DMS53 treated with DMSO at 0.1 percent for 48 hours (cell line): ENCODE measurements around the gene DHRS9.
"Not testable (repeated sequence)": the region's sequence is repeated elsewhere in the genome, so short reads cannot be mapped to it uniquely, and the experiment has no call there.

Experiments used
- DNase-seq: peaks from one replicate; lab custom pipeline; 2025; ENCODE audit not compliant: unreplicated experiment; lab: John Stamatoyannopoulos, UW

DHRS9 gene

DNA sequence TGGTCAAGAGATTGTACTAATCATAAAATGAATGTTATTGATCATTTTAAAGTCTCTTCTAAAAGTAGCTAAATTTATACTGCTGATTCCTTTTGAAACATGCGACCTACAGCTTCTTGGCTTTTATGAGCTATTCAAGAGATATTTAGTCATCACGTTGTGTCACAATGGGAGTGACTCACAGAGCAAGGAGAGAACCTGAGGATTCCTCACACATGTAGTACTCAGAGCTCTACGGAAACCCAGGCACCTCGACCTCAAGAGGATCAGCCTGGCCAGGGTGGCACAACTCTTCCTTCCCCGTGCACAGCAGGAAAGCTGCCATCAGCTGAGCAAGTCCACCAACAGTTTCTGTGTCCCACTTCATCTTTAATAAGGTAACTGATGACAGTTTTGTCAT, at the start of gene DHRS9:
Gene DHRS9 (plus strand): TSS at position 223 of the 400 bp plus-strand sequence. CDS start 12,019 bp downstream, outside the sequence.
- DNase-seq: no peak

DNA sequence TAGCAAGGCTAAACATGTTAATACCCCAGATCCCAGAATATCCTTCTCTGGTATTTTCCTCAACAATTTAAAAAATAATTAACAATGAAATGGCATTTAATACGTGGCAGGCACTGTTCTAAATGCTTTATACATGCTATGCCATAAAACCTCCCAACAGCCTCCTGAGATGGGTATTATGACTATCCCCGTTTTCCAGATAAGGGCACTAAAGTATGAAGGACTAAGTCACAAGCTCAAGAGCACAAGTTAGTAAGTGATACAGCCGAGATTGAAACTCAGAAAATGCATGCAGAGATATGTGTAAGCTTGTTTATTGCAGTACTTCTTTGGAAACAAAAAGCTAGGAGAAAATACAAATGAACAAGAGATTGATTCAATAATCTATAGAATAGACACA, 46.2 kb upstream of the DHRS9 start:
- no peak for DNase-seq

DNA sequence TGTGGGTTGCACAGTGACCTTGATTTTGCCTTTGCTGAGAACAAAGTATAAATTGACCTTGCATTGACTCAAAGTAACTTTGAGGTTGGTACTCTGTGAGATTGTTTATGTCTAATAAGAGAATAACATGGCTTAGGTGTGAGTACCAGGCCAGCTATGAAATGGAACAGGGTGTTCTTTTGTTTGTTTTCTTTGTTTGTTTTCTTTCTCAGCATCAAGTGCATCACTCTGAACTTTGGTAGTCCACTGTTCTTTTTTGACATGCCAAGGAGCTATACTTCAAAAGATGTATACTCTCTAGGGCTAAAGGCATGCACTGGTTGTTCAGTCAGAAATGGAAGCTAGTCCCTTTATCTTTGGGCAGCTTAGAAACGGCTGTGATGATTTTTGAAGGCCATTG, 43.3 kb upstream of the DHRS9 start:
- DNase-seq: no peak

DNA sequence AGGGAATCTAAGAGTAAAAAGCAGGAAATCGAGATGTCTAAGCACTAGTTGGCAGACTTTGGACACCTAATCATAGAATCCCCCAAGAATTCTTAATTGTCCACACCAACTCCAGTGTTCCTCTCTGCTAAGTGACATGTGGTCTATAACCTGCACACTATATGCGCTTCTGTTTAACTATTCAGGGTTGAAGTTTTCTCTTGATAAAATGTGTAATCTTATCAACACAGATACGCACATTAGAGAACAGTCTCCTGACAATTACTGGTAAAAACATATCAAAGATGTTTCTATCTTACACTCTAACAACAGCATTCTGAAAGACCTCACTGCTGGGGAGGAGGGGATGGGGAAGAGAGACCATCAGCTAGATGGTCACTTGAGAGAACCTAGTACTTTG, 42.1 kb upstream of the DHRS9 start:
- DNase-seq: no peak

- no peak for DNase-seq
Measured at GRCh38 chr2:169029341-169029740, 40.0 kb upstream of the DHRS9 start.

- DNase-seq: no peak
Measured at GRCh38 chr2:169031202-169031601, 38.2 kb upstream of the DHRS9 start, which contains the start of gene ABCB11. TSS of gene ABCB11 (minus strand) at chr2:169031324. CDS start at chr2:169018125, 13,199 bp downstream.

DNA sequence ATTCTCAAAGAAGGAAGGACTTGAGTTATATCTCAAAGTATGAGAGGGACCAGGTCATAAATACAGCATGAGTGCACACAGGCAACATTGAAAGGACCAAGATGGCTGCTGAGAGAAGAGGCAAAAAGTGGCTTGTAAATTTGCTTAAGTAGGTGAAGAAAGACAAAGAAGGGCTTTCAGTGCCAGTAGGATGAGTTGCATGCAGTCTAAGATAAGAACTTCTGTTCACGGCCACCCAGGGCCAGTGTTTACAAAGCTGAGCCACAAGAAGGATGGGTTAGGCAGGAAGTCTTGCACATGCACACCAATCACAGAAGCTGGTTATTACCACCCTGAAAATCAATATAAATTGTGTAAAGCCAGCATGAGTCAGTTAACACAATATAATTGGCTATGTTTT, 35.1 kb upstream of the DHRS9 start:
- DNase-seq: no peak

DNA sequence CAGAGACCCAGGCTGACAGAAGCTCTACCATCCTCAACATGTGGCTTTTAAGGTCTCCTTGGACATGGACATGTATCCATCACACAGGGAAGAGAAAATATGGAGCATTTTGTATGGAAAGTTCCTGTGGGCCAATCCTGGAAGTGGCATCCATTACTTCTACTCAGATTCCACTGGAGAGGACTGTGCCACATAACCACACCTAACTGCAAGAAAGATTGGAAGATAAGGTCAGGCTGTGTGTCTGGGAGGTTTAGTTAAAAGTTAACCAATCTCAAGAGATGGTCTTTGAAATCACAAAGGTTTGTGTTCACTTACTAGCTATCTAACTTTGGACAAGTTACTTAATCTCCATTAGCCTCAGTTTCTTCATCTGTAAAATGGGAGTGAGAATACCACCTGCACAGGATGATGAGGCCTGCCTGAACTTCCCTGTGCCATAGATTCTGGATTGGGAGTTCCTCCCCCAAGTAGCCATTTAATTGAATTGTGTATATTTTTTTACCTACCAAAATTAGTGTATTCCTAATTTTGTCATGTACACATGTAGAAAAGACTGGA, 34.3 kb upstream of the DHRS9 start:
- no peak for DNase-seq

- no peak for DNase-seq
Measured at GRCh38 chr2:169035887-169036286, 33.5 kb upstream of the DHRS9 start.

DNA sequence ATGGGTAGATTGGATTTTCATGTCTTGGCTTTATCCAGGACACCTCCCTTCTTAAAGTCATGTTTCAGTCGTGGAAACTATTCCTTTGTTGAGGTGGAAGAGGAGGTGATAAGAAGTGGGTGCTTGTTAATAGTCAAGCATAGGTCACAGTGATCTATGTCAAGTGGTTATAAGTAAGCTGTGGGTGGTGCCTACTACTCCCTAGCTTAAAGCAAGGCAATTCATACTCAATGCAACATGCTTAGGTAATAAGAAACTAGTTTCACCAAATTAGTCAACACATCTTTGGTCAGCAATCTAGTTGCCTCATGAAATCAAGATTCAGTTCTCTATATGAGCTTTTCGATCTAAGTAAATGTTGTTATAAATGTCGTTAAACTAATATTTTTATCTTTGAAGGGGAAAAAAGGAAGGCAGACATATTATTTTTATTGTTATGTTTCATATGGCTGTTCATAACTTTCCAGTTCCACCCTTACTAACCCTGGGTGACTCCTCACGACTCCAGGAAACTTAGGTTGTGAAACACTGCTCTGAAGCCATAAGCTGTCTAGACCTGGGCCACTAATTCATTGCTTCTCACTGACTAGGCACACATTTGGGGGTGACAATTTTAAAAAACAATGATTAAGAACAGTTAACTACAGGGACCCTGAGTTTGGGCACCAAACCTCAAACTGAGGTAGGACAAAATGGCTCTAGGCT, 32.5 kb upstream of the DHRS9 start:
- DNase-seq: no peak

DNA sequence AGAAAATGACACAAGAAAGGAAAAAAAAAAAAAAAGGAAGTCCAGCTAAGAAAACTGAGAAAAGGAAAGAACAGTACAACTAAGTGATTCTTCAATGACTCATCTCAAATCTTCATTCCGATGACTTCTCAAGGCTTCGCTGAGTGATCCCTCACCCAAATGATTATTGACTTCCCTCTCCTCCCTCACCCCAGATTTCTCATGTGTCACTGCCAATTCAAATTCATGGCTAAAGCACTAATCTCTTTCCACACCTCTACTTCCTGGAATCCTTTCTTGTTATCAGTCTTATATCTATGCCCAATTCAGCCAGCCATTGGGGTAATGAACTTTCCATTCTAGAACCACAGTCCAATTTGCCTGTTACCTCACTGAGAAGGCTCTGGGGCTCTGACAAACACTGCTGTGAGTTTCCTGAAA, 31.0 kb upstream of the DHRS9 start:
- DNase-seq: no peak

DNA sequence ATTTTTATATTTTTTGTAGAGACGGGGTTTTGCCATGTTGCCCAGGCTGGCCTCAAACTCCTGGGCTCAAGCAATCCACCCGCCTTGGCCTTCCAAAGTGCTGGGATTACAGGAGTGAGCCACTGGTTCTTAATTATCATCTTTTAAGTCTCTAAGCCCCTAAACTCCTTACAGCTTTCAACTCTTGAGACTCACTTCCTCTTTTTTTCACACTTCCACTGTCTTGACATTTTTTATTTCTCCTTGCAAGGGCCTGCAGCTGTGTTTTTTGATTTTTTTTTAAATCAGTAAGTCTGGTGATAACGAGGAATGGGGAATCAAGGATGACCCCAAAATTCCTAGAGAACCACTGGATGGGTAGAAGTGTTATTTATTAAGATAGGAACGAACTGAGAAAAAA, 29.7 kb upstream of the DHRS9 start:
- no peak for DNase-seq

- no peak for DNase-seq
Measured at GRCh38 chr2:169041594-169041993, 27.8 kb upstream of the DHRS9 start.

DNA sequence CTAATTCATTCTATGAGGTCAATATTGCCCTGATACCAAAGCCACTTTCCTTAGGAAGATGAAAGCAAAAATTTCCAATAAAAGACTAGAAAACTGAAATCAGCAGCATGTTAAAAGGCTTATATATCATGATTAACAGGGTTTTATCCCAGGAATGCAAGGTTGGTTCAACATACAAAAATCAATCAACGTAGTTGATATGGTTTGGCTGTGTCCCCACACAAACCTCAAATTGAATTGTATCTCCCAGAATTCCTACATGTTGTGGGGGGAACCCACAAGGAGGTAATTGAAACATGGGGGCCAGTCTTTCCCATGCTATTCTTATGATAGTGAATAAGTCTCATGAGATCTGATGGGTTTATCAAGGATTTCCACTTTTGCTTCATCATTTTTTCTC, 26.5 kb upstream of the DHRS9 start:
- no peak for DNase-seq

GRCh38 chr2:169046440-169047151, 22.8 kb upstream of the DHRS9 start:
- no peak for DNase-seq

- no peak for DNase-seq
Measured at GRCh38 chr2:169047256-169048250, 21.8 kb upstream of the DHRS9 start.

DNA sequence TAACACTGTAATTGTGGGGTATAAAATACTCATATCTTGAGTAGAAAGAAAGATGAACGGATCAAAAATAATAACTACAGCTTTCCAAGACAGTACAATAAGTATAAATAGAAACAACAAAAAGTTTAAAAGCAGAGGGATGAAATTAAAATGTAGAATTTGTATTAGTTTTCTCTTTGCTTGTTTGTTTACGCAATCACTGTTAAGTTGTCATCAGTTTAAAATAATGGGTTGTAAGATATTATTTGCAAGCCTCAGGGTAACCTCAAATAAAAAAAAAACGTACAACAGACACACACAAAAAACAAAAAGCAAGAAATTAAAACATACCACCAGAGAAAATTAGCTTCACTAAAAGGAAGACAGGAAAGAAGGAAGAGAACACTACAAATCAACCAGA, 20.2 kb upstream of the DHRS9 start:
- DNase-seq: no peak

GRCh38 chr2:169050476-169051240, 18.7 kb upstream of the DHRS9 start:
- DNase-seq: peak; percentile 29

GRCh38 chr2:169054575-169054974, 14.8 kb upstream of the DHRS9 start:
- DNase-seq: not testable (repeated sequence)

- DNase-seq: not testable (repeated sequence)
Measured at GRCh38 chr2:169064199-169064598, 5.2 kb upstream of the DHRS9 start.
